Pulmonary artery endothelial cell (primary cell): ENCODE measurements around the gene TP63. TPM values are rescaled to one million over a fixed set of nuclear protein-coding genes. Genes with fewer than 3 reads are reported as not detected.

Source experiments
- DNase-seq: peaks from one replicate; pipeline ENCODE4 v3.0.0-alpha.2; 2011; ENCODE audit warnings: low read depth, low spot score
- total RNA-seq: library from RNA; depleted of rRNA; stranded (reverse); fragments of >200 nt; gene quantifications from 2 replicates; pipeline ENCODE4 v1.2.3, GENCODE V29; 2014

The TP63 gene
- total RNA-seq, 1 donor from 2014 or later: not detected

GRCh38 chr3:189808246-189809007 is 177.2 kb downstream of the TP63 start:
- DNase-seq: no peak

- DNase-seq: no peak
These were observed 178.4 kb downstream of the TP63 start for GRCh38 chr3:189809583-189809982.

DNA sequence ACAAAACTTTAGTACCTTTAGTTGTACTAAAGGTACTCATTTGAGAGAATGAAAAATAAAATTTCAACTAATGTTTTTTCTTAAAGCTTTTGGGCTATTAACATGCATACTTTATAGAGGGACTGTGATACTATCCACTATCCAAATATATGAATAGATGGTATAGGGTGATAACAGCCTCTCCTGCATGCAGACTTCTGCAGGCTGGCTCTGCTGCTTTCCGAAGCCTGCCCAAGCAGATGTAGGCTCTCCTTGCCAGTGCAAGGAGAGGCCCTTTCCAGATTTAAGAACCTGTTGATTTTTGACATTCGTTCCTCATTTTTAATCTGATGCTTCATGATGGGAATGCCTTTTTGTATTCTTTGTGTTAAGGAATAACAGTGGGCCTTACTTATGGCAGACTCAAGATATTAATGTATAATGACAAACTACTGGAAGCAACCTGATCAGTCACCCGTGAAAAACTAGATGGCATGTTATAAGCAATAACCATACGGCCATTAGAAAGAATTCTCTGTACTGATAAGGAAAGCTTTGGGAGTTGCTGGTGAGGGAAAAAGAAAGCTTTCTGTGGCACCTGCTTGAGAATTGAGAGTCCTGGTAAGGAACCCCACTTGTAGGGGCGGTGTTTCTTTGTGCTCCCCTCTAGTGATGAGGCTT is 181.7 kb downstream of the TP63 start:
- DNase-seq: no peak

- DNase-seq: no peak
These were observed 182.6 kb downstream of the TP63 start for GRCh38 chr3:189813647-189814240.

GRCh38 chr3:189820365-189820720 is 189.2 kb downstream of the TP63 start:
- DNase-seq: no peak

DNA sequence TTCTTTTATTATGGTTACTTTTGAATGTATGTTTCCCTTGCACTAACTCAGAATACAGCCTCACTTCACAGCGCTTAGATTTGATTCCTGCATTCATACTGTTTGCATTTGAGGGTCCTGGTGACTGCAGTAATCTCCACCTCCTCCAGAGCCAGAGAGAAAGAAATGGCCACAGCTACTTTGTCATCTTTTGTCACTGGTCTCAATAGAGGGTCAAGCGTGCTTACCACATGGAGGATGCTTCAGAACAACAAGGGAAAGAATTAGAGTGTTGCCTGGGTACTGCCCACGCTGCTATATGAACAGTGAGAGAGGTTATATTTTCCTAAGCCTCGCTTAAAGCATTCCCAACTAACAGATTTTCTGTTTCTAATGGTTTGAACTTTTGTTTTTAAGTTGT is 190.1 kb downstream of the TP63 start:
- DNase-seq: no peak

DNA sequence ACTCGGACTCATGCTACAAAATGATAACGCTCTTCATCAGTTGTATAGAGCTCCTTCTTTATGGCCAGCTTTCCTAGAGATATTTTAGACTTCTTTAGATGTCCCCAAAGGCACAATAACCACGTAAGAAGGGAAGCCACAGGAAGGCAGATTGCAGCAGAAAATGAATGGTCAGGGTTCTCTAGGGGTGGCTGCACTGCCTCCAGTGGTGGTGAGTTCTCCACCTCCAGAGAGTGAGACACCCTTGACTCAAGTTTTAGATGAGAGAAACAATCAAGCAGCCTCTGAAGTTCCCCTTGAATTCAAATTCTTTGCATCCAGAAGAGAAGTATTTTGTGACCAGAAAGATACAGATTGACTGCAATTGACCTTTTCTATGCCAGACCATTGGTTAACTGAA is 191.5 kb downstream of the TP63 start:
- DNase-seq: no peak

GRCh38 chr3:189824629-189825312 is 193.6 kb downstream of the TP63 start:
- peak; percentile 5 for DNase-seq

DNA sequence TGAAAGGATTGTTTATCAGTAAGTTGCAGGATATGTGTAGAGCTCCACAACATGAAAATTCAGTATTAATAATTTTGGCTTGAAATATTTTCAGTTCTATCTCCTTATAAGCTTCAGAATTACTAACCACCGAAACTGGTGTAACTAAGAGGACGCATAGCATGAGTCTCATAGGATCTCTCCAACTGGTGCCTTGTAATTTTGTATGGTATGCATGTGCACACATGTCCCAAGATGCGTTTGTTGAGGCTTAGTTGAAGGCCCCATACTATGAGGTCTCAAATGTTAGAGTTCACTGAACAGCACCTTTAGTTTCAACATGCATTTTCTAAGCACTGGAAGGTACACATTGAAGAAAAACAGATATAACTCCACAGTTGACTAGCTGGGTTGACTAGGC is 195.4 kb downstream of the TP63 start:
- DNase-seq: no peak

GRCh38 chr3:189827108-189827507 is 195.9 kb downstream of the TP63 start:
- DNase-seq: no peak

DNA sequence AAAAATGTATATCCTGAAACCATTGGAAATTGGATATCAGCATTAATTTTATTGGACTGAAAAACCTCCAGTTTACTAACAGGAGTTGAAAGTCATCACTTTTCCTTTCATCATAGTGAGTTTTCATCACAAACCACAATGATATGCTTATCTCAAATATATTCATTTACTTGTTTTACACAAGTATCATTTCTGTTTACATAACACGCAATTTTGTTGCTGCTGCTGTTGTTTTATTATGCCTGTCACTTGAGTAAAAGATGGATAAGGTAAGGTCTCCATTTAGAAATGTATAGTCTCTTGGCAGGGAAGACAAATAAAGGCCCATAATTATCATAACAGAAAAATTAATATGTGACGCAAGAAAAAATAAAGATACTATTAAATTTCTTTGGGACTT is 199.2 kb downstream of the TP63 start:
- no peak for DNase-seq

DNA sequence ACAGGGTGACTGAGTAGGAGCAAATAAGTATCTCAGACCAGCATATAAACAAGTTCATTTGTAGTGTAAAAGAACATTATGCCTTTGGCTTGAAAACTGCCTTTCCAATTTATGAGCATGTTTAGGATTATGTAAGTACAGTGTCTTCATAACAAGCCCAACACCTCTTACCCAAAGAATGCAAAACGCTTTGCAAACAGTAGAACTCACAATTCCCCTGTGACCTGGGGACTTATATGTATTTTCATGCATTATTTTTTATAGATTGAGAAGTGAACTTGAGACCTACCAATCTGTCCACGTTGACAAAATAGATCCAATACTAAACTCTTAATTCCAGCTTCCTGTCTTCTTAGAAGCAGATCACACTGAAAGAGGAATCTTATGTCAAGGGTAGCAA is 202.1 kb downstream of the TP63 start:
- DNase-seq: no peak

GRCh38 chr3:189833996-189834395 is 202.8 kb downstream of the TP63 start:
- DNase-seq: no peak

GRCh38 chr3:189834462-189834861 is 203.3 kb downstream of the TP63 start:
- DNase-seq: no peak

DNA sequence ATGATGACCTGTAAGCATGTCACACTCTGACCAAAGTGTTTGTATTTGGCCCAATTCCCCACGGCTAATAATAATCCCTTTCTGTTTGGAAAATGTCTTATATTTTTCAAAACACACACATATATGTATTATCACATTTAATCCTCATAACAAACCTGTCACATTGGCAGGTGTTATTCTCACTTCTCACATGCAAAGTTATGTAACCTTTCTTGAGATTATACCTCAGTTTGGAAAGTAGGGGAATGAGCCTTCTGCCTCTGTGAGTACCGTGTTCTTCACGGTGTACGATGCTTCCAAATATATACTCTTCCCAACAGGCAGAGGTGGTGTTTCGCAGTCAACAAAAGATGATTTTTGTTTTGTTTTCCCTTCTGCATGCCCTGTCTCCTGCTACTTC is 205.6 kb downstream of the TP63 start:
- no peak for DNase-seq

DNA sequence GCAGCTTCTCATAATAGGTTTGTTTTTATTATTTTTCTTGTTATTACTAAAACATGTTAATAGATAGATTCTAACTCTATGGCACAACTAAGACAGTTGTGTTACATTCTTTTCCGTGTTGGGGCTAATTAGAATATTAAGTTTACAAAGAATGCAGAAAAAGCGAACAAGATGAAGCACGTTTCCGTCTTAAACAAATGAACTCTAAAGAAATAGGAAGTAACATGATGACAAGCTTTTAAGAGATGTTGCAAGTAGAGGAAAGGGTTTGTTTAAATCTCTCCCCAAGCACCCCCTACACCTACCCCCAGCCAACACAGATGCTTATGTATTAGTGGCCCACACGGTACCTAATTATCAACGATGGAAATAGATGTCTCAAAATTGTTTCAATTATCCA is 207.1 kb downstream of the TP63 start:
- DNase-seq: no peak

DNA sequence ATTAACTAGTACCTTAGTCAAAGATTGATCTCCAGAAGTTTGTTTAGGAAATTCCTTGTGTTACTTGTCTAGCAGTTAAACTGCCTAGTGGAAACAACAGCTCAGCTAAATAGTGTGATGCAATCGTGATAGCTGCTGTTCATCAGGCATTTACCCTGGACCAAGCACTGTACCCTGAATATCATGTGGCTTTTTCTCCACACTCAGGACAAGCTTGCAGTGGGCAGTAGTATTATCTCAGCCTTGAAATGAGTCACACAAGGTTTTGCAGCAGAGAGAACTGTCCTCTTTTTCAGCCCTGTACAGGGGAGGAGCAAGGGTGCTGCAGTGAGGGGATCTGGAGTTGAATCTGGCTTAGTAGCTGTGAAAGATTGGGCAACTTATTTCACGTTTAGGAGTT is 208.4 kb downstream of the TP63 start:
- DNase-seq: no peak

DNA sequence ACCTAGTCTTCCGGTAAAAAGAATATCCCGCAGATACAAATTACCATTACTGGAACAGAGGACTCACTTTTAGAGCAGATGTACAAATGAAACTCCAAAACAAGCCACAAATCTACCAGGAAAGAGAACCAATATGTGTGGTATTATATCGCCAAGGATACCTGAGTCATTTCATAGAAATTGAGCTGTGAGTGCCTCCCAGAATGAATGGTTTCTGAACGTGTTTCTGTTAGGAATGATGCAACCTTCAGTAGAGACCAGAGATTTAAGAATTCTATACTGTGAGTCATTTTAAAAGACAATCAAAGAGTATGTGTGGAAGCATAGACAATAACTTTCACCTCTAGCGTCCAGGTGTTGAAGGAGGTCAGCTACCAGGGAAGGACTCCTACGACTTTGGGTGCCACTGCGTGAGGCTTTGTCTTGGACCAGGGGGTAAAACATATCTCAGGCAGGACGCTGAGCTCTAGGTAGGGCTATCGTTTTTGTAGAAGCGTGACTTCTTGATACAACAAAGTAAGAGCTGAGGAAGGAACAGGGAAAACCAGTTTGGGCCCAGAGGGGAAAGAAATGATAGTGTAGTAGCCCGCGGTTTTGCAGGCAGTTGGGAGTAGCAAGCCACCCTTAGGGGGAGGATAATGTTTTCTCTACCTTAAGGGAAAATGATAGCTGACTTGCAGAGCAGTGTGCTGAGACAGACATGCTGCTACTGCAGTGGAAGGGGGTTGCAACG is 210.4 kb downstream of the TP63 start:
- no peak for DNase-seq

DNA sequence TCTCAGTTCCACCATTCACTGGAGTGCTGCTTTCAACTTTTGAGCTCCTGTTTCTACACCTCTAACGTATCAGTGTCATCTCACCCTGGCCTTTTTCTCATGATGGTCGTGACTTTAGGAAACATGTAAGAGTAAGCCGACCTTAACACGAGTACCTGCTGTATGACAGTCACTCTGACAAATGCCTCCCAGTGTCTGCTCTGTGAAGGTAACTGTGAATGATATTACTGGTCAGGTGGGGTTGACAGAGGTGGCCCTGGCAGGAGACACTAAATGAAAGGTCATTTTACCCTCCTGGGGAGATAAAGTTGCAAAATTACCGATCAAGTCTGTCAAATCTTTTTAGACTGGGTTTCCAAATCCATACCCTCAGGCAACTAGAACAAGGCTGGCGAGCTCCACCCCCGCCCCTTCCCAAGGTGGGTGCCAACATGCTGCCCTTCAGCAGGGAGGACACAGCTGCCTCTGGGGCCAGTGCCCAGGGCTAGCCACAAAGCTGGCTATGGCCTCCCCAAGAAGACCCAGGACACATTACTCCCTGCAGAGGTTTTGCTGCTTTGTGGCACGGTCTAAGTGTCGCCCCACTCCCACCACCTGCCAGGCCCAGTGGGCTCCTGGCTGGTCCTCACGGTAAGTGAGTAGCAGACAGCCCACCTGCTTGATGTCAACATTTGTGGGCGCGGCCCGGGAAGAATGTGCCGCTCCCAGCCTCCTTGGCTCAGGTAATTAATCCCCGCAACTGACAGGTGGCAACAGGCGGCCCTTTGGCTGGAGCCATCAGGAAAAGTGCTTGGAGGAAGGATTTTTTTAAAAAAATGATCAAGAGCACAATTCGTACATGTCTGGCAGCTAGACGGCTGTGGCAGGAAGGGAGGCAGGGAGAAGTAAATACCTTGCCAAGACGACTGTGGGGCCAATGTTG is 211.8 kb downstream of the TP63 start:
- no peak for DNase-seq

- DNase-seq: no peak
These were observed 213.9 kb downstream of the TP63 start for GRCh38 chr3:189845069-189845468.
